K562 (cell line): ENCODE results near the gene PXN. TPM values are rescaled to one million over a fixed set of nuclear protein-coding genes. Genes with fewer than 3 reads are reported as not detected.

Experiments
- ATAC-seq: fragments of 200-7000 bp; cut with Tn5 transposase; 3 replicates; pipeline ENCODE4 v1.9.1; 2020; ENCODE audit warnings: moderate library complexity
- BruUV-seq: library from RNA; stranded (reverse); fragments of 400-500 nt; replicated peaks from 2 replicates; lab custom pipeline; 2021; lab: Mats Ljungman, UMichigan
- CTCF ChIA-PET: fragments of 300-600 bp; formaldehyde crosslinking; extraction: SDS; loops from one replicate; lab custom pipeline; 2021; ENCODE audit warnings: low intra/inter-chr PET ratio; lab: Yijun Ruan, JAX
- POLR2A ChIA-PET: fragments of 300-600, 350-650 bp; sonication (Branson Sonifier 250); formaldehyde crosslinking; extraction: SDS; loops from one replicate; lab custom pipeline; 2021; ENCODE audit warnings: antibody characterized with exemption, inconsistent platforms; lab: Yijun Ruan, JAX
- DNase-seq, 4 experiments: peaks; one replicate each; pipeline versions ENCODE4 v3.0.0 to v3.0.0-alpha.2; 2011 to 2018; ENCODE audit warnings: low spot score in 3 of 4, mixed read lengths in 3 of 4; ENCODE audit errors: extremely low read depth in 1 of 4
- FAIRE-seq: peaks from 2 replicates; lab custom pipeline; 2011; peaks lifted over from hg19 to GRCh38; lab: Jason Lieb, UNC
- H2AFZ ChIP-seq: 2 replicates; pipeline ENCODE4 v1.6.0; 2011; ENCODE audit warnings: low read depth, low read length, control low read depth, inconsistent platforms
- H3K27ac ChIP-seq: fragments of 200-600 bp; 3 replicates; pipeline ENCODE4 v1.8.0; 2011; ENCODE audit warnings: low read depth, mild to moderate bottlenecking, control low read depth, inconsistent platforms, low read length, moderate library complexity, mixed read lengths; ENCODE audit errors: extremely low read depth
- H3K27me3 ChIP-seq, 2 experiments: fragments of 300-600 bp in 1 of 2; 2 replicates in 1 of 2; 3 replicates in 1 of 2; pipeline versions ENCODE4 v1.6.0 to v1.8.0; 2011; ENCODE audit warnings: inconsistent platforms in 2 of 2, low read length in 2 of 2, mild to moderate bottlenecking in 1 of 2, mixed read lengths in 1 of 2, moderate library complexity in 1 of 2; ENCODE audit not compliant: control insufficient read depth in 2 of 2, insufficient read depth in 2 of 2
- H3K36me3 ChIP-seq: fragments of 300-600 bp; 3 replicates; pipeline ENCODE4 v1.8.0; 2011; ENCODE audit warnings: mild to moderate bottlenecking, low read length, inconsistent platforms; ENCODE audit not compliant: control insufficient read depth, insufficient read depth
- H3K4me1 ChIP-seq, 2 experiments: fragments of 200-600 bp in 1 of 2; replicated peaks in 1 of 2; 2 replicates in 1 of 2; 3 replicates in 1 of 2; pipeline versions ENCODE4 v1.5.1 to v1.8.0; 2011; ENCODE audit warnings: inconsistent platforms in 2 of 2, low read length in 2 of 2, mild to moderate bottlenecking in 1 of 2, mixed read lengths in 1 of 2, moderate library complexity in 1 of 2; ENCODE audit not compliant: control insufficient read depth in 2 of 2, insufficient read depth in 2 of 2
- H3K4me2 ChIP-seq: 2 replicates; pipeline ENCODE4 v1.6.1; 2011; ENCODE audit warnings: low read length, control low read depth, inconsistent platforms, mixed read lengths; ENCODE audit not compliant: insufficient read depth
- H3K4me3 ChIP-seq: fragments of 200-600 bp; sonication (generic), shearing (Covaris generic); 2 replicates; pipeline ENCODE4 v1.5.1; 2016; ENCODE audit warnings: control low read depth, inconsistent platforms
- H3K79me2 ChIP-seq: fragments of 200-600 bp; 3 replicates; pipeline ENCODE4 v1.8.0; 2011; ENCODE audit warnings: low read length, inconsistent platforms; ENCODE audit not compliant: control insufficient read depth, insufficient read depth
- H3K9ac ChIP-seq, 2 experiments: 2 replicates each; pipeline versions ENCODE4 v1.6.0 to v1.6.1; 2011; ENCODE audit warnings: low read depth in 2 of 2, low read length in 2 of 2, control low read depth in 1 of 2, inconsistent platforms in 1 of 2, mild to moderate bottlenecking in 1 of 2, mixed read lengths in 1 of 2; ENCODE audit not compliant: insufficient read depth in 1 of 2
- H3K9me1 ChIP-seq: one replicate; pipeline ENCODE4 v1.6.0; 2011; ENCODE audit warnings: inconsistent platforms, mild to moderate bottlenecking, low read length, moderate library complexity; ENCODE audit not compliant: control insufficient read depth, insufficient read depth
- H3K9me3 ChIP-seq: replicated peaks from 2 replicates; pipeline ENCODE4 v1.5.1; 2011; ENCODE audit warnings: low read depth, low read length, inconsistent platforms; ENCODE audit not compliant: control insufficient read depth, insufficient read depth
- H4K20me1 ChIP-seq: replicated peaks from 2 replicates; pipeline ENCODE4 v1.6.1; 2011; ENCODE audit warnings: low read length, inconsistent platforms, mixed read lengths; ENCODE audit not compliant: control insufficient read depth, insufficient read depth
- CREB3L1 ChIP-seq: fragments of 450-650 bp; IDR thresholded peaks from 2 replicates; pipeline ENCODE4 v1.6.1; 2014; ENCODE audit warnings: low read depth, mild to moderate bottlenecking, moderate library complexity, borderline replicate concordance
- FOSL1 ChIP-seq: fragments of 200-800 bp; sonication (Bioruptor generic); conservative IDR thresholded peaks from 2 replicates; pipeline ENCODE4 v1.6.1; 2016; ENCODE audit warnings: missing genetic modification characterization, missing compliant biosample characterization
- FOXM1 ChIP-seq, 2 experiments: fragments of 450-650 bp in 1 of 2; sonication (generic) in 1 of 2; formaldehyde crosslinking in 1 of 2; IDR thresholded peaks; 2 replicates each; pipeline versions ENCODE4 v1.6.1 to v1.9.0; 2017 to 2022; ENCODE audit warnings: low read depth in 2 of 2, mild to moderate bottlenecking in 2 of 2, missing genetic modification reagents in 1 of 2, moderate library complexity in 1 of 2
- HDAC3 ChIP-seq: fragments of 450-650 bp; IDR thresholded peaks from 2 replicates; pipeline ENCODE4 v1.6.1; 2018; ENCODE audit warnings: borderline replicate concordance, mild to moderate bottlenecking, moderate library complexity; ENCODE audit not compliant: partially characterized antibody
- KLF16 ChIP-seq: IDR thresholded peaks from 2 replicates; pipeline ENCODE4 v1.6.1; 2016; ENCODE audit warnings: antibody characterized with exemption
- NR1H2 ChIP-seq: sonication (generic); formaldehyde crosslinking; IDR thresholded peaks from 2 replicates; pipeline ENCODE4 v1.4.0; 2020; ENCODE audit warnings: mild to moderate bottlenecking, missing genetic modification reagents
- RREB1 ChIP-seq: fragments of 250-450 bp; sonication (Bioruptor Pico); IDR thresholded peaks from 2 replicates; pipeline ENCODE4 v1.4.0; 2020
- SMARCC2 ChIP-seq: fragments of 450-650 bp; IDR thresholded peaks from 2 replicates; pipeline ENCODE4 v1.6.1; 2017; ENCODE audit warnings: antibody characterized with exemption, moderate library complexity, mild to moderate bottlenecking, low read depth
- SNIP1 ChIP-seq: fragments of 450-650 bp; IDR thresholded peaks from 2 replicates; pipeline ENCODE4 v1.7.1; 2017; ENCODE audit warnings: low read depth, mild to moderate bottlenecking
- ZEB2 ChIP-seq: fragments of 450-650 bp; IDR thresholded peaks from 2 replicates; pipeline ENCODE4 v1.6.1; 2016
- ZNF311 ChIP-seq: fragments of 250-450 bp; sonication (Bioruptor Pico); IDR thresholded peaks from 2 replicates; pipeline ENCODE4 v1.4.0; 2020; ENCODE audit warnings: mild to moderate bottlenecking, moderate library complexity
- ZNF778 ChIP-seq: fragments of 450-650 bp; formaldehyde crosslinking; IDR thresholded peaks from 2 replicates; pipeline ENCODE4 v1.4.0; 2020; ENCODE audit warnings: mild to moderate bottlenecking, moderate library complexity
- ZNF785 ChIP-seq: fragments of 250-450 bp; sonication (Bioruptor Pico); IDR thresholded peaks from 2 replicates; pipeline ENCODE4 v1.4.0; 2020; ENCODE audit warnings: mild to moderate bottlenecking
- WGBS: fragments of 100-300 bp; shearing (Covaris generic); methylation state at CpG from one replicate; pipeline ENCODE4 v1.1.6; 2016; ENCODE audit warnings: low coverage, mixed read lengths; ENCODE audit not compliant: insufficient coverage; ENCODE audit errors: missing lambda C conversion rate; 5-methylcytosine and 5-hydroxymethylcytosine counted together
- in situ Hi-C: fragments of 300-500 bp; cut with MboI; formaldehyde crosslinking; loops from 4 replicates; pipeline ENCODE4 v1.15.0; 2018; ENCODE audit warnings: inconsistent platforms, mixed read lengths
- intact Hi-C: fragments of 100-400 bp; cut with micrococcal nuclease; formaldehyde crosslinking; loops from 2 replicates; pipeline ENCODE4 v1.14.2; 2022
- polyA plus RNA-seq, 8 experiments: library from polyadenylated mRNA; depleted of rRNA in 4 of 8; stranded (reverse) in 5 of 8; unstranded in 3 of 8; fragments of >200 nt; fragmentation: Nextera tagmentation in 2 of 8; fragmentation: Illumina TruSeq in 1 of 8; extraction: Ambion mirVana in 2 of 8; extraction: Trizol in 1 of 8; gene quantifications; 2 replicates each; pipeline versions ENCODE4 v1.2.1 to v1.2.3, GENCODE V29; 2011 to 2014; ENCODE audit warnings: inconsistent platforms in 1 of 8, missing spikeins in 1 of 8
- total RNA-seq, 7 experiments: library from RNA; depleted of rRNA in 6 of 7; stranded (reverse); fragments of >200 nt in 6 of 7; fragmentation: Illumina TruSeq in 2 of 7; extraction: Trizol in 2 of 7; gene quantifications; 2 replicates each; pipeline versions ENCODE4 v1.2.1 to v1.2.3, GENCODE V29; 2011 to 2021; ENCODE audit warnings: low replicate concordance in 1 of 7

PXN gene
- total and polyA plus RNA-seq, 9 of the 15 experiments (the other 6 are each of a cell fraction or from before 2014, with no cell fraction given) = 4.0 to 74.1 (median 18.6) TPM

- peaks cover 5% of the 10 kb centered on the region; the same call in 1 of the 3 replicates for H3K36me3 ChIP-seq
- H3K4me3 ChIP-seq = no peak overlapping the region
- H3K27ac ChIP-seq = no peak overlapping the region
- peak overlapping the region in 1 of 2 experiments; percentile 15; a peak in 1 of 4 replicates for H3K9ac ChIP-seq
- H3K4me2 ChIP-seq = 0 out of 2 replicates have a peak overlapping the region, but pooled peaks have one; percentile 7
- no peaks in the 10 kb centered on the region for H3K9me3 ChIP-seq
- ChIA-PET POLR2A (interaction anchor here (0.6 to 4.9 kb wide), 13 partner anchors 10 to 480 kb away, joined by 3 to 28 read pairs (median 4); partner anchors contain the start of genes PXN, RNU4-1, RNU4-2 and RPLP0), CTCF (no interaction called here)
- peaks cover 7% of the 10 kb centered on the region for H3K9me1 ChIP-seq
- FAIRE-seq = peak; percentile 94
- BruUV-seq = no TSS peak
- in situ Hi-C loops (no loop called here), intact Hi-C loops (loop anchor here (1.0 kb wide), 1 partner anchor 13 kb away; no protein-coding TSS in a partner anchor)
- peaks cover 43% of the 10 kb centered on the region for H4K20me1 ChIP-seq
- no peaks in the 10 kb centered on the region for H3K27me3 ChIP-seq
- peak; percentile 76 to 95 (median 86) for DNase-seq
- peaks cover 29% of the 10 kb centered on the region for H3K79me2 ChIP-seq
- peak; percentile 97 for ATAC-seq
- no peak overlapping the region for H2AFZ ChIP-seq
- H3K4me1 ChIP-seq = peaks cover 30 to 31% of the 10 kb centered on the region in 2 experiments
- 6% methylated on average over 9 of the region's 9 CpGs for WGBS
- TF ChIP-seq HDAC3 = peak; percentile 97
- TF ChIP-seq KLF16 = peak; percentile 96
- peak; percentile 88 for TF ChIP-seq FOSL1 (tag)
- TF ChIP-seq ZNF311 = 0 out of 2 replicates have a peak, but pooled peaks have one; percentile 63
- peak; percentile 71 for TF ChIP-seq ZEB2
- no peak for TF ChIP-seq SNIP1
- no peak for TF ChIP-seq NR1H2 (CRISPR knock-in tag)
- TF ChIP-seq ZNF778 = no peak
- no peak for TF ChIP-seq RREB1 (CRISPR knock-in tag)
- no peak for TF ChIP-seq ZNF785
- peak; percentile 80; the same call in 1 of the 2 replicates for TF ChIP-seq CREB3L1
- peak; percentile 79; the same call in 1 of the 2 replicates for TF ChIP-seq SMARCC2
- TF ChIP-seq FOXM1 (IDR thresholded peaks at IDR 0.05; ENCODE audit: low read depth) = peak; percentile 84
- TF ChIP-seq FOXM1 (CRISPR knock-in tag; IDR thresholded peaks at IDR 0.05; ENCODE audit: low read depth) = no peak
Observed at GRCh38 chr12:120242275-120242799, 23.2 kb downstream of the PXN start.
